ENCODE data around the gene PLA2G4D. TPM values are rescaled to one million over a fixed set of nuclear protein-coding genes. Genes with fewer than 3 reads are reported as not detected.
A peak's percentile ranks its signal among the peaks of the same experiment; 100 is the strongest.

The PLA2G4D gene
- total RNA-seq, 4 donors from 2014 or later: 22.0 to 51.6 (median 29.2) TPM

DNA sequence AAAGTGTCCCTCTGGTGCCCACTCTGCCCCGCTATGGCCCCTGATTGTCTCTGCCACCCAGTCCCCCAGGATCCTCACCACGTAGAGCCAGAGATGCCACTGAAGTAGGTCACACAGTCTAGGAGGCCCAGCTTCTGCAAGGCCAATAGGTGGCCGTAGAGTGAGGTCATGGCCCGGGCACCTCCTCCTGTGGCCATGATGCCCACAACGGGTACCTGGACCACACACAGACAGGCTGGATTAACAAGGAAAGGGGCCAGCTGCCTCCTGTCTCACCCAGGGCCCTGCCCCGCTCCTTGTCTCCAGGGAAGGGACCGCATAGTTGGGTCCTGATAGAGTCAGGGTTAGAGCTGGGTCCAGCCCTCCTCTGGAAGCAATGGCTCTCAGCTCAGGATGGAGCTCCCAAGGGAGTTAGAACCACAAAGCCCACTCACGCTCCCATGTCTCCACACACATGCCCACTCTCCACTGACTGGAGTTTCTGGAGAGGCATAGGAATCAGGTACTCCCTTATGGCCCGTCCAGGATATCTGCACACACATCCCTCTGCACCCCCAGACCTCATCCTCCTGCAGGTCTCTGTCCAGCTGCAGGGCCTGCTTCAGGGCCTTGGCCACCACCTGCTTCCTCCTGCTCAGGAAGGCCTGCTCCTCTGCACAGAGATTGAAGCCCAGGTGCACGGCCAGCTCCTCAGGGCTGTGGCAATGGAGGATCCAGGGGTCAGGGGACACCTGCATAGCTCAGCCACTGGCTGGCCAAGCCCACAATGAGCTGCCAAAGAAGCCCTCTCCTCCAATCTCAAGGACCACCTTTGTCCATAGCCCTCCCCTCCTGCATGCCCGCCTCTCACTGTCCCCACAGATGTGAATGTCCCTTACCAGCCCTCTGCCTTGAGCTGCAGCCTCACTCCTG, 13.2 kb downstream of the PLA2G4D start:
- 70 to 82% methylated on average over 8 to 10 of the region's 11 CpGs for WGBS, 2 donors
- peak in 1 of 2 donors; percentile 80 for DNase-seq (ENCODE audit: low spot score in 2 of 2)
- intact Hi-C loops (cut with DNase I; ENCODE audit: low total_unique reads): no loop called here
- TF ChIP-seq POLR2A (IDR thresholded peaks at IDR 0.05) (no peak), CTCF (IDR thresholded peaks at IDR 0.05) (no peak)
- no peak overlapping the region for H3K4me3 ChIP-seq (ENCODE audit: low read depth, poor library complexity, severe bottlenecking)

DNA sequence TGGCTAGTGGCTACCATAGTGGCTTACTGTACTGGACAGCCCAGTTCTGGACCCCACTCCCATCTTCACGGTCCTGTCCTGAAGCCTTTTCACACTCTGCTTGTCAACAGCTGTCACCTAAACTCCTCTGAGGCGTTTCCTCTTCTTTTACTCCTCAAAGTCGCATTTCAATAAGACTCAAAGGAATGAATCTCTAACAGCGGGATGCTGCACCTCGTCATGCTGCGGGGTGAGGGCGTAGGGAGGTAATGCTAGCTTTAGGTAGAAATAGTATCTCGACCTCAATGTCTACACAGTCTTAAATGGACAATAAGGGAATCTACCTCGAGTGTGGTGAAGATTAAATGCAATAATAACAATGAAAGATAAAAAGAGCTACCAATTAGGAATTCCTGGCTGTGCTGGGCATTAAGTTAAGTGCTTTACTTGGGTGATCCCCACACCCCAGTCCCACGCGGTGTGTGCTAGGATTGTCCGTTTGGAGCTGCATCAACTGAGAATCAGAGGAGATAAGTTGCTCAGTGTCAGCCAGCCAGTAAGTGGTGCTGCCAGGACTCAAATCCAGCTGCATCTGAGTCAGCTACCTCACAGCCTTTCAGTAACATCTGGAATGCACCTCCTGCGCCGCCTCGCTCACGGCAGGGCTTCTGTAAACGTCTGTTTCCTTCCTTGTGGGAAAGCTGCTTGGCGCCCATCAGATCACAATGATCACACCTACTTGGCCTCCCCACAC, 14.0 kb downstream of the PLA2G4D start:
- DNase-seq (ENCODE audit: low spot score in 2 of 2): peak in 1 of 2 donors; percentile 76
- WGBS, 2 donors: 30 to 43% methylated on average over 18 of the region's 18 CpGs
- no peak for TF ChIP-seq POLR2A (IDR thresholded peaks at IDR 0.05)
- no peak for TF ChIP-seq CTCF (IDR thresholded peaks at IDR 0.05)
- intact Hi-C loops (cut with DNase I; ENCODE audit: low total_unique reads): no loop called here
- H3K4me3 ChIP-seq (ENCODE audit: low read depth, poor library complexity, severe bottlenecking): no peak overlapping the region

GRCh38 chr15:42079401-42079908, 14.9 kb downstream of the PLA2G4D start:
- TF ChIP-seq CTCF (IDR thresholded peaks at IDR 0.05) (no peak), POLR2A (IDR thresholded peaks at IDR 0.05) (no peak)
- DNase-seq (ENCODE audit: low spot score in 2 of 2): peak in 1 of 2 donors; percentile 72
- intact Hi-C loops (cut with DNase I; ENCODE audit: low total_unique reads): no loop called here
- 77 to 78% methylated on average over 31 of the region's 31 CpGs for WGBS, 2 donors
- no peak overlapping the region for H3K4me3 ChIP-seq (ENCODE audit: low read depth, poor library complexity, severe bottlenecking)

DNA sequence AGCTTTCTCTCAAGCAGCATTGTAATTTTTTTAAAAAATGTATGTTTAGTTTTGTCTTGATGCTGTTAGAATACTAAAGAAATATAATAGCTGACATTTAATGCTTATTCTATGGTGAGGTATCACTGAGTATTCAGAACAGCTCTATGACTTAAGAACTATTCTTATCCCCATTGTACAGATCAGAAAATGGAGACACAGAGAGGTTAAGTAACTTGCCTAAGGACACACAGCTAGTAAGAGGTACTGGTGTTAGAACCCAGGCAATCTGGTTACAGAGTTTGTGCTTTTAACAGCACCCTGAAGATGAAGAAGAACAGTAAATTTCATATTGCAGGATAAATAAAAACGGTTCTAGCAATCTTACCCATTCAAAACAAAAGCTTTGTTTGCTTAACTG, 15.5 kb downstream of the PLA2G4D start:
- no peak overlapping the region for H3K4me3 ChIP-seq (ENCODE audit: low read depth, poor library complexity, severe bottlenecking)
- TF ChIP-seq CTCF (IDR thresholded peaks at IDR 0.05): no peak
- no peak for TF ChIP-seq POLR2A (IDR thresholded peaks at IDR 0.05)
- WGBS, 2 donors: 47 to 62% methylated on average over 1 of the region's 1 CpG
- intact Hi-C loops (cut with DNase I; ENCODE audit: low total_unique reads): no loop called here
- no peak for DNase-seq (ENCODE audit: low spot score in 2 of 2)

DNA sequence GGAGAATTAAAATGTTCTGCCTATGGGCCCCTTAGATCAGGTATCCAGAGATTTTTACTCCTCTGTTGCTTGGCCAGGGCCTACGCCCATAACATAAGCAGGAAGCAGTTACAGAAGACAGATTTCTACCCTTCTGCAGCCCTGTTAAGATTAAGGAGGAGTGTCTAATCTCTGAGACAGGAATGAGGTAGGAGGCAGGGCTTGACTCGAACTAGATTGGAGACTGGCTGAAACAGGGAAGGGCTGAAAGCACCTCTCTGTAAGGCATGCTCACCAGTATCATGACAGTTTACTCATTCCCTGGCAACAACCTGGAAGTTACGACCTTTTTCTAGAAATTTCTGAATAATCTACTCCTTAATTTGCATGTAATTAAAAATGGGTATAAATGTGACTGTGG, 16.7 kb downstream of the PLA2G4D start:
- H3K4me3 ChIP-seq (ENCODE audit: low read depth, poor library complexity, severe bottlenecking): no peak overlapping the region
- intact Hi-C loops (cut with DNase I; ENCODE audit: low total_unique reads): no loop called here
- TF ChIP-seq CTCF (IDR thresholded peaks at IDR 0.05) (no peak), POLR2A (IDR thresholded peaks at IDR 0.05) (no peak)
- no peak for DNase-seq (ENCODE audit: low spot score in 2 of 2)
- 50 to 59% methylated on average over 3 of the region's 3 CpGs for WGBS, 2 donors
